ENCODE data around the gene PRR23E. TPM values are rescaled to one million over a fixed set of nuclear protein-coding genes. Genes with fewer than 3 reads are reported as not detected.

Gene PRR23E
- total RNA-seq, 1 donor from 2014 or later = not detected

DNA sequence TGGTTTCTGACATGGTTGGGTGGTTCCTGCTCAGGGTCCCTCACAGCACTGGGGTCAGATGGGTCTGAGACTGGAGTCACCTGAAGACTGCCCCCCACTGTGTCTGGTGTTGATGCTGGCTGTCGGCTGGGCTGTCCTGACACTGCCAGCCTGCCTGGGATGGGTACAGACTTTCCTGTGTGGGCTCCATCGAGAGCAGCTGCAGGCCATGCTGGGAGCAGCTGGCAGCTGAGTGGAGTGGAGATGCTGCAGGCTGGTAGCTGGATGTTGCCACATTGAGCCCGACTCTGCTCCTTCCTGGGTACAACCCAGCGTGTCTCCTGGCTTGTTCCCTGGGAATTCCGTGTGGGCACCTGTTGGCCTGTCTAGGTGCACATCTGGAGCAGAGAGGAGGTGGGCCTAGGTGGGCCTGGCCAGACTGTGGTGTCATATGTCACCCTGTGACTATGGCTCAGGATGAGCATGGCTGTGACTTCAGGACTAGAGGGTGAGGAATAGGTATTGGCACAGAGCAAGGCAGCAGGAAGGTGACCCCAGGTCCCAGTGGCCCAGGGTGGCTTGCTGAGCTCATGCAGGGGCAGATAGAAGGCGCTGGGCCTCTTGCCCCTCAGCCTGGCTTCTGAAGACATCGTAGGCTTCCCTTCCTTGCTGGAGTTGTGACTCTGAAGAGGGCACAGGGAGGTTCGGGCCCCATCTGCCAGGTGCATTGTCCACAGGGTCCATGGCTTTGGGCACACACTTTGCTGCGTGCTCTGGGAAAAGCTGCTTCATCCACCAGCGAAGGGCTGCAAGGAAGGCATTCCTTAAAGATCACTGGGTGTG, 40.0 kb upstream of the PRR23E start:
- DNase-seq = no peak
- no peak overlapping the region for H3K27ac Mint-ChIP-seq (ENCODE audit: unreplicated experiment)
- no peaks in the 10 kb centered on the region for H3K36me3 Mint-ChIP-seq (ENCODE audit: unreplicated experiment)
- H3K27me3 Mint-ChIP-seq (ENCODE audit: unreplicated experiment) = peaks cover 1% of the 10 kb centered on the region
- TF ChIP-seq, protein P1, sequence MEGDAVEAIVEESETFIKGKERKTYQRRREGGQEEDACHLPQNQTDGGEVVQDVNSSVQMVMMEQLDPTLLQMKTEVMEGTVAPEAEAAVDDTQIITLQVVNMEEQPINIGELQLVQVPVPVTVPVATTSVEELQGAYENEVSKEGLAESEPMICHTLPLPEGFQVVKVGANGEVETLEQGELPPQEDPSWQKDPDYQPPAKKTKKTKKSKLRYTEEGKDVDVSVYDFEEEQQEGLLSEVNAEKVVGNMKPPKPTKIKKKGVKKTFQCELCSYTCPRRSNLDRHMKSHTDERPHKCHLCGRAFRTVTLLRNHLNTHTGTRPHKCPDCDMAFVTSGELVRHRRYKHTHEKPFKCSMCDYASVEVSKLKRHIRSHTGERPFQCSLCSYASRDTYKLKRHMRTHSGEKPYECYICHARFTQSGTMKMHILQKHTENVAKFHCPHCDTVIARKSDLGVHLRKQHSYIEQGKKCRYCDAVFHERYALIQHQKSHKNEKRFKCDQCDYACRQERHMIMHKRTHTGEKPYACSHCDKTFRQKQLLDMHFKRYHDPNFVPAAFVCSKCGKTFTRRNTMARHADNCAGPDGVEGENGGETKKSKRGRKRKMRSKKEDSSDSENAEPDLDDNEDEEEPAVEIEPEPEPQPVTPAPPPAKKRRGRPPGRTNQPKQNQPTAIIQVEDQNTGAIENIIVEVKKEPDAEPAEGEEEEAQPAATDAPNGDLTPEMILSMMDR (IDR thresholded peaks at IDR 0.05; ENCODE audit: partially characterized antibody, unreplicated experiment) = no peak
- H3K4me3 Mint-ChIP-seq (ENCODE audit: unreplicated experiment) = no peak overlapping the region
- peaks cover 8% of the 10 kb centered on the region for H3K4me1 Mint-ChIP-seq (ENCODE audit: low read depth, unreplicated experiment)
- no peaks in the 10 kb centered on the region for H3K9me3 Mint-ChIP-seq (ENCODE audit: unreplicated experiment)

DNA sequence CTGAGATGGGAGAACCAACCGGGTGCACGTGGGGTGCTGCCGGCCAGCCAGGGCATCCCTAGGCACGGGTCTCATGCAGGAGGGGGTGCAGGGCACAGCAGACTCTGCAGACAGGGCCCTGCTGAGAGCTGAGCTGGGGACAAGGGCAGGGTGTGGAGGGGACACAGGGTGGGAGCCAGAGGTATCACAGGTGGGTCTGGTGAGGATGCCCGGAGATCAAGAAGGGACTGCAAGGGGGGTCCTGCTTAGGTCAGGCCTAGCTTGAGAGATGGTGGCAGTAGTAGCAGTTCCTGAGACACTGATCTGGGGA, 39.5 kb upstream of the PRR23E start:
- no peak overlapping the region for H3K27ac Mint-ChIP-seq (ENCODE audit: unreplicated experiment)
- H3K27me3 Mint-ChIP-seq (ENCODE audit: unreplicated experiment) = peaks cover 2% of the 10 kb centered on the region
- H3K4me3 Mint-ChIP-seq (ENCODE audit: unreplicated experiment) = no peak overlapping the region
- H3K9me3 Mint-ChIP-seq (ENCODE audit: unreplicated experiment) = no peaks in the 10 kb centered on the region
- H3K36me3 Mint-ChIP-seq (ENCODE audit: unreplicated experiment) = no peaks in the 10 kb centered on the region
- TF ChIP-seq, protein P1 (IDR thresholded peaks at IDR 0.05; ENCODE audit: partially characterized antibody, unreplicated experiment) = no peak
- DNase-seq = no peak
- H3K4me1 Mint-ChIP-seq (ENCODE audit: low read depth, unreplicated experiment) = peaks cover 9% of the 10 kb centered on the region

DNA sequence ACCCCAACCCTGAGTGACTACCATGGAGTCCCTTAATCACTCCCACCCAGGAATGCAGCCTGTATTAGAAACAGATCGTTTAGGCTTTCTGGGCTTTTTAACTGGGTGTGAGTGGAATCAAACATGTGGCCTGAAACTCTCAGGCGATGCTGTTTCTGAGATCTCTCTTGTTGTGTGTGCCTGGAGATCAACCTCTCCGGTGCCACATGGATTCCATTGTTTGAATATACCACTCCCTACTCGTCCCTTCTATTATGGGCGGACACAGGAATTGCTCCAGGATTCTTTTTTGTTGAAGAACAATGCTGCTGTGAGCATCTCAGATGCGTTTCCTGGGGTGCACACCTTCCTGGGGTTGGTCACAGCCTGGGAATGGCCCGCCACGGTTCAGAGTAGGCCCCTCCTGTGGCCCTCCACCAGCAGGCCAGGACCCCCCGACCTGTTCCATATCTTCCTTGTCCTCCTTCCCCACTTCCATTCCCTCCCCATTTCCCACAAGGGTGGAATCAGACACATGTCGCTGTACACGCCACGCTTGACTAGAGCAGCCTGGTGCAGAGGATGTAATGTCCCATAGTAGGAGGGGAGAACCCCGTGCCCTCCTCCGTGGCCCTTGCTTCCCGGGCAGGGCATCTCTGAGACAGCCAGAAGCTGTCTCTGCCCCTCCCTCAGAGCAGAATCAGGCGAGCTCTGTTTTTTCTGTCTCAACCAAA, 36.4 kb upstream of the PRR23E start:
- no peak overlapping the region for H3K27ac Mint-ChIP-seq (ENCODE audit: unreplicated experiment)
- H3K27me3 Mint-ChIP-seq (ENCODE audit: unreplicated experiment) = peaks cover 4% of the 10 kb centered on the region
- H3K4me1 Mint-ChIP-seq (ENCODE audit: low read depth, unreplicated experiment) = peaks cover 12% of the 10 kb centered on the region
- H3K9me3 Mint-ChIP-seq (ENCODE audit: unreplicated experiment) = peaks cover 4% of the 10 kb centered on the region
- no peaks in the 10 kb centered on the region for H3K36me3 Mint-ChIP-seq (ENCODE audit: unreplicated experiment)
- H3K4me3 Mint-ChIP-seq (ENCODE audit: unreplicated experiment) = no peak overlapping the region
- TF ChIP-seq, protein P1 (IDR thresholded peaks at IDR 0.05; ENCODE audit: partially characterized antibody, unreplicated experiment) = no peak
- no peak for DNase-seq

DNA sequence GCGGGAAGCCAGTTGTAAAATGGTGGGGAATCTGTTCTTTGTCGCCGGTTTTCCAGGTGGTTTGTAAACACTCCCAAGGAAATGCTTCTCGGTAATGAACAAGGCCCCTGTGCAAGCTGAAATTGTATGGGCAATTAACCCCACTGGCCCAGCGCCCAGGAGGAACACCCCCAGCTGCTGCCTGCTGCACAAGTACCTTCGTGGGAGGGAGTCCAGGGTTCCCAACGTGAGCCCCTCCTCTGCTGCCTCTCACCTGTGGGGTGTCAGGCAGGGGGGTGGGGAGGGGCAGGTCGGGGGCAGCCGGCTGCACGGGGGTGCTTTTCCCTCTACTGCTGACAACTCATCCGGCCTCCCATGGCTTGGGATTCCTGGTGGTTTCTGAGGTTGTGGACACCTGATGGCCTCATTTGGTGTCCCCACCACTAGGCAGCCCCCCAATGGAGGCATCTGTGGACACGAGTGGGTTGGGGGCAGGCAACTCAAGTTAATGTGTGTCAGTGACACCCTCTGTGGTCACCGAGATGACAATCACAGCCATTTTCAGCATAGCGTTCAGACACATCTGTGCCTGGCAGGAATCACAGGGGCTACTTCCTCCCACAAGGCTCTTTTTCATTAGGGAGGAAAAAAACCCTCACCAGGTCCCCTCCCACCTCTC, 35.6 kb upstream of the PRR23E start:
- peaks cover 12% of the 10 kb centered on the region for H3K4me1 Mint-ChIP-seq (ENCODE audit: low read depth, unreplicated experiment)
- no peak for DNase-seq
- H3K4me3 Mint-ChIP-seq (ENCODE audit: unreplicated experiment) = no peak overlapping the region
- H3K27me3 Mint-ChIP-seq (ENCODE audit: unreplicated experiment) = peaks cover 4% of the 10 kb centered on the region
- TF ChIP-seq, protein P1 (IDR thresholded peaks at IDR 0.05; ENCODE audit: partially characterized antibody, unreplicated experiment) = no peak
- peaks cover 4% of the 10 kb centered on the region for H3K9me3 Mint-ChIP-seq (ENCODE audit: unreplicated experiment)
- no peaks in the 10 kb centered on the region for H3K36me3 Mint-ChIP-seq (ENCODE audit: unreplicated experiment)
- H3K27ac Mint-ChIP-seq (ENCODE audit: unreplicated experiment) = no peak overlapping the region
